B cell (primary cell): ENCODE results near the gene RCSD1.

Experiments
- CTCF ChIP-seq: fragments of 200-600 bp; IDR thresholded peaks from one replicate; pipeline ENCODE4 v1.8.0; 2022; ENCODE audit warnings: antibody characterized with exemption, mild to moderate bottlenecking
- EZH2 ChIP-seq: IDR thresholded peaks from 2 replicates; pipeline ENCODE4 v1.6.1; 2012; ENCODE audit warnings: borderline replicate concordance, low read depth, mild to moderate bottlenecking, moderate library complexity, low read length; ENCODE audit not compliant: insufficient read depth, poor library complexity, severe bottlenecking

- TF ChIP-seq CTCF (no peak), EZH2 (no peak)
Measured at GRCh38 chr1:167592475-167592874, 37.6 kb upstream of the RCSD1 start.
